AG20443 (cell line): Measurements from ENCODE around the gene SLCO4A1.

Source experiments
- DNase-seq: peaks from one replicate; pipeline ENCODE4 v3.0.0; 2012; ENCODE audit warnings: low spot score, mixed read lengths

Gene SLCO4A1

GRCh38 chr20:62637521-62638054, 4.7 kb upstream of the SLCO4A1 start:
- DNase-seq: no peak

- no peak for DNase-seq
Measured at GRCh38 chr20:62638055-62638570, 4.2 kb upstream of the SLCO4A1 start.

DNA sequence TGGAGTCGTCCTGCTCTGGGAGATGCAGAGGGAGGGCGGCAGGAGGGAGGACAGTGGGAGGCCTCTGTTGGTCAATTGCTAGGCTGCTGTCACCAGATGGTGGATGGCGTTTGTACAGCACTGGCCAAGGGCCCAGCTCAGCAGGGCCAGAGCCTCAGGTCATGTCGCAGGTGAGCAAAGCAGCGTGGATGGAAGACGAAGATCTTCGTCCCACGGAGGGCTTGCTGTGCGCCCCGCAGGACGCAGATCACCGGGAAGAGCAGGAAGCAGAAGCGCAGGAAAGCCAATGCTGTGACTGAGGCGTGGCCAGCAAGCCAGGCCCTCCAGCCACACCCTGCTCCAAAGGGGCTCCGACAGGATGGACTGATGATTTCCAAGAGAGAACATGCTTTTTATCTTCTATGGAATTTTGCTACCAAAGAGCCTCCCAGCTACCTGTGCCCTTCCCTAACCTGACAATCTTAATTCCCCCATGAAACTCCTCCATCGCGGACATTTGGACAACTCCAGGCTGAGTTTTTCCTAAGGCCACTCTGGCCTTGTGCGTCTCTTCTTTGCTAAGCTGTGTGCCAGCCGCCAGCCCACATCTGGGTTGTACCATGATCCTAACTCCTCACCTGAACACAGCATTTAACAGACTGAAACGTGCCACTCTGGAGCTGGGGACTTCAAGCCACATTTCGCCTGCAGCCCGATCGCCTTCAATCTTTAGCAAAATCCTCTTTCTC, 3.5 kb upstream of the SLCO4A1 start:
- no peak for DNase-seq

DNA sequence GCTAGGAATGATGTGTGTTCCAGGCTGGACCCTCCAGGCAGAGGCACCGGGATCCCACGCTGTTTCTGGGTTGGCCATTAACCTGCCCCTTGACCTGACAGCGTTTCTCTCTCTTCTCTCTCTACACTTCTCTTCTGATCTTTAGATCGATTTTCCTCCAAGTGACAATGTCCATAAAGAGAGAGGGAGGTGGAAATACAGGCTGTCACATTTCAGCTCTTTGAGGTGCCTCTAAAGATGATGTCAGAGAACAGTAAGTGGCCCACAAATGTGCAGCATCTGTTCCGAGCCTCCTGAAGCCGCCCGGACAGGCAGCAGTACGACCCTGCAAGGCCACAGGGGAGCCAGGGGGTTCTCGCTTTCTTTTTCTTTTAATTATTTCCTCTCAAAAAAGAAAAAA, 2.5 kb upstream of the SLCO4A1 start:
- DNase-seq: no peak

DNA sequence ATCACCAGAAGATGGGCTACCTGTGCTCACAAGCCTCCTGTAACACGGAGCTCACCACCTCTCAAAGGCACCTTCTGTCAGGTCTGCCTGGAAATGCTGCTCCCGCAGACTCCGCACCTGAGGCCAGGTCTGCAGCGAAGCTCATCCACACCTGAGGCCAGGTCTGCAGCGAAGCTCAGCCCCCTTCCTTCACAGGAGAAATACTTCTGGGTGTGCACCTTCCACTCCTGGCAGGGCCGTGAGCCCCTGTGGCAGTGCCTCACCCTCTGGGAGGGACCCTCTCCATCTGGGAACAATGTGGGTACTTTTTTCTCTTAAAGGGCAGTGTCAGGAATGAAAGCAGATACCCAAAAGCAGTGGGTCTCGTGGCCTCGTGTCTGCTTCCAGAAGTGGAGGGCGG, 1.4 kb upstream of the SLCO4A1 start:
- no peak for DNase-seq

DNA sequence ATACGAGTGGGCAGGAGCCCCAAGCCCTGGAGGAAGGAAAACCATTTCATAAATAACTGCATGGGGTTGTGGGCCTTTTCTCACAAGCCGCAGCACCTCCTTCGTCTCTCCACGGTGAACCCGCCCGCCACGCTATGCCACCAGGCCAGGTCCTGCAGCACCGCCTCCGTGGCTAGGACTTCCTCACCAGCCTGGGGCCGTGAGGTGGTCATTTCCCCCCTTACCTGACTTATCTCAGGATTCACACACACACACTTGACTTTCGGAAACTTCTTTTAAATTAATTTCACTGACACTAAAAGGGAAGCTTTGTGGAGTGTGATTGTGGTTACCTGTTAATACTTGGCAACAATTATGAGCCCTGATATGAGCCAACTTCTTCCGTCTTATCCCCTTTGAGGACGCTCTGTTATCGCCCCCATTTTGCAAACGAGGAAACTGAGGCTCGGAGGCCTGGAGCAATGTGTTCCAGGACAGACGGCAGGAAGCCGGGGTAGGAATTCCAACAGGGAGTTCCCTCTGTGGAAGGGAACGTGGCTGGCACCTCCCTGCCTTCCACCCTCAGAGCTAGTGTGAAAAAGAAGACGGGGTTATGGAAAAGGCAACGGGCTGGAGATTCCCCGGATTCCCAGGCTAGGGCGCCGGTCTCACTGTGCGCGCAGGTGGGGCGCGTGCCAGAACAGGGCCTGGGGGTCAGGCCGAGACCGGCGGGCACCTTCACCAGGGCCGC, 817 bp upstream of the SLCO4A1 start:
- no peak for DNase-seq

- DNase-seq: peak; percentile 38
Measured at GRCh38 chr20:62642666-62643520, 590 bp downstream of the SLCO4A1 start.

DNA sequence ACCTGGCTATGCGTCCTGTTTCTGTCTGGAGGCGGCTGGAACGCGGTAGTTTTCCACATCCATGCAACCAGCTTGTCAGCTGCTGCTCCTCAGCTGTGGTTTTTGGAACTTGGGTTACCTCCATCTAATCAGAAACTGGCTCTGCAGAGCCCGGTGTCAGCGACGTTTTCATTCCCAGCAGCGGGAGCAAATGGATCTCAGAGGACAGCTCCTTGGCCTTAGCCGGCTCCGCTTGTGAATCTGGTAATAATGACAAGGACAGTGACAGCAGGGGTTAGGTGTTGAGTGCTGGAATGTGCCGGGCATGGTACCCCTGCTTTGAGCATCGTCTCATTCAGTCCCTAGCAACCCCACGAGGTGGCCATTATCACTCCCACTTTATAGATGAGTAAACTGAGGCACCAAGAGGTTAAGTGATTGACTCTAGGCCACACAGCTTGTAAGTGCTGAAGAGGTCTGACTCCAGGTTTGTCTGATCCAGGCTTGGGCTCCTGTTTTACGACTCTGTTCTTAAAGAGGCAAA, 1.3 kb downstream of the SLCO4A1 start:
- DNase-seq: no peak

DNA sequence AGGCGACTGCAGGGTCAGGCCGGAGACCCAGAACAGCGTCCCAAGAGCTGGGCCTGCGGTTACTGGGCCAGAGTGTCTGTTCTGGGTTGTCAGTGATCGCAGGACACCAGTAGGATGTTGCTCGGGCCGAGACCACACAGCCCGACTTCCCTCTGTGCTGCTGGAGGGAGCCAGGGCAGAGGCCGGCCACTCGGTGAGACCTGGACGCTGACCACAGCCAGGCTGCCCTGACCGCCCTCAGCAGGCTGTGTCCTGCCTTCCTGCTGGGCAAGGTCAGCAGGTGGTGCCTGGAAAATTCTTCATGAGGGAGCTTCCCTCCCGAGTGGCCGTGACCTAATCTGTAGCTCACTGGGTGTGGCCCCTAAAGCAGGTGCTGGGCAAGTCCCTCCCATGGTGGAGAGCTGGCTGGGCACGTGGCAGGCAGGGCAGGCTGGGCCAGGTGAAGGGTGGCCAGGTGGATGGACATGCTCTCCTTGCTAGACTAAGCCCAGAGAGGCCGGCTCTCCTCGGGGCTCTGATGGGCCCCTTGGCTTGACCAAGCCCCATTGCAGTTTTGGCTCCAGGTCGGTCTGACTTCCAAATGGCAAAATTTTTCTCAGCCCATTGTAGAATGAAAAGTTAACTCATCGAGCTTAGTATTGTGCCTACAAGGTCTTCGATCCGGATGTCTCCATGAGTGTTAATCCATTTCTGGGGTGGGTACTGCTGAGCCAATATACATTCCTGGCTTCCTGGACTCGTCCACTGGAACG, 1.9 kb downstream of the SLCO4A1 start:
- DNase-seq: no peak

DNA sequence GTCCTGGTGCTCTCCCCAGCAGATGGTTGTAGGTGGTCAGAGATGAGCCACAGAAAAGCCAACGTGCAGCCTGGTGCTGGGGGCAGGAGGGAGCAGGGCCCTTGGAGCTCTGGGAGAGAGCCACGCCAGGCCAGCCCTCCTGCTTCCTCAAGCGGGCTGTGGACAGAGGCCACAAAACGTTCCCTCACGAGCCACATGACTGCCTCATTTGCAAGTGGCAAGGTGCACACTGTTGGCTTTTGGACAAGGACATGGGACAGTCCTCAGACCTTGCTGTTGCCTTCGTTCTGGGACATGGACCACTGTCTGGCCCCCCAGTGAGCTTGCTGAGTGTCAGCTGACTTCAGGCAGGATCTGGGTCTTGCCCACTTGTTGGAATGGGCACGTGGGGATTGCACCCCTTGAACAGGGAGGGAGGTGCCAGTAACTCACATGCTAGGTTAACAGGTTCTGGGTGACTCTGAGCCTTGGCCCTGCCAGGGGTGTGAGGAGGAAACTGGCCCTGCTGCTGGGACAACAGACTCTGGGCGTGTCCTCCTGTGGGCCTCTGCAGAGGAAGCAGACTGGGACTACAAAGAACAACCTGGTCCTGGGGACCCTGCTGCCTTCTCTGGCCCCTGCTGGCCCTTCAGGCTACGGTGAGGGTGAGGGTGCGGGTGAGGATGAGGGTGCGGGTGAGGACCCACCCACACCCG, 2.6 kb downstream of the SLCO4A1 start:
- no peak for DNase-seq

DNA sequence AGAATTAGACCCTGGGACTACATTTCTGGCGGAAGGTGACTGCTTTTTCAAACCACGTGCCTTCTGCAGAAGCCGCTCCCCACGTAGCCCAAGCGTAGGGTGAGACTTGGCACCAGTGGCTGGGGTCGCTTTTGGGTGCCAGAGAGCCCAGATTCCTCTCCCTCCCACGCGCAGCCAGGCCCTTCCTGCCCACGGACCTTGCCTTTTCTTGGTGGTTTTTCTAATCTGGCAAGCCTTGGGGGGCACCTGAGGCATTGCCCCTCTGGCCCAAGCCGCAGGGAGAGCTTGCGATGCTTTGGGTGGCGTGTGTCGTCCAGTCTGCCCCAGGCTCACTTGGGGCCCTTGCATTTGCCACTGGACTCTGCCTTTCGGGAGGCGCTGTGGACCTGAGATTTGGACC, 3.3 kb downstream of the SLCO4A1 start:
- DNase-seq: no peak

GRCh38 chr20:62646851-62647520, 4.7 kb downstream of the SLCO4A1 start:
- no peak for DNase-seq

DNA sequence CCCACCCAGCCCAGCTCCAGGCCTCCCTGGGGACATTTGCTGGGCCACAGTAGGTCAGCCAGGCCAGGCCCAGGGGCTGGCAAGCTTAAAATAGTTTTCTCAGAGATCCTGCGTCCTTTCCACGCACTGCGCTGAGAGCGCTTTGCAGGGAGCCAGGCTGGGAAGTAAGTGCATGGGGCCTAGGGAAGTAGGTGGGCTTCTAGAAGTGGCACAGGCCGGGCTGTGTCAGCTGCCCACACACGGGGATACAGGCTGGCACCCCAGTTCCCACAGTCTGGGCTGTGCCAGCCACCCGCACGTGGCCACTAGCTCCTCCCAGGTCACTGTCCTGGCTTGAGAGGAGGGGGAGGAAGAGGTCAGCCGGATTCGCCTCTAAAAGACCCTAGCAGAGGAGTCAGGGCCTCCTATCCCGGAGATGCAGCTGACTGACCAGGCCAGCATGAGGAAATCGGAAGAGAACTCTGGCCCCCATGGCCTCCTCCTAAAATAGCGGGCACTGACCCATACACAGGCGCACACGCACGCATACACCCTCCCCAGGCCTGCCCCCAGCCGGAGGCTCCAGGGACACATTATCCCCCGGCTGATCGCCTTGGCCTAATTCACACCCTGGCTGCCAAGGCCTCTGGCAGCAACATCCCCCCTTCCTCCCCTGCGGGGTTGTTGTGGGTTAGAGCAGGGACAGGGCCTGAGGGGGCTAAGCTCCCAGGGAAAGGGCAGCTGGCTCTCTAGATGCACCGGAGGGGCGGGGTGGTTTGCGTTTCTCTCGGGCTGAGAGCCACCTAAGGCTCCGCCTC, 5.4 kb downstream of the SLCO4A1 start:
- no peak for DNase-seq

DNA sequence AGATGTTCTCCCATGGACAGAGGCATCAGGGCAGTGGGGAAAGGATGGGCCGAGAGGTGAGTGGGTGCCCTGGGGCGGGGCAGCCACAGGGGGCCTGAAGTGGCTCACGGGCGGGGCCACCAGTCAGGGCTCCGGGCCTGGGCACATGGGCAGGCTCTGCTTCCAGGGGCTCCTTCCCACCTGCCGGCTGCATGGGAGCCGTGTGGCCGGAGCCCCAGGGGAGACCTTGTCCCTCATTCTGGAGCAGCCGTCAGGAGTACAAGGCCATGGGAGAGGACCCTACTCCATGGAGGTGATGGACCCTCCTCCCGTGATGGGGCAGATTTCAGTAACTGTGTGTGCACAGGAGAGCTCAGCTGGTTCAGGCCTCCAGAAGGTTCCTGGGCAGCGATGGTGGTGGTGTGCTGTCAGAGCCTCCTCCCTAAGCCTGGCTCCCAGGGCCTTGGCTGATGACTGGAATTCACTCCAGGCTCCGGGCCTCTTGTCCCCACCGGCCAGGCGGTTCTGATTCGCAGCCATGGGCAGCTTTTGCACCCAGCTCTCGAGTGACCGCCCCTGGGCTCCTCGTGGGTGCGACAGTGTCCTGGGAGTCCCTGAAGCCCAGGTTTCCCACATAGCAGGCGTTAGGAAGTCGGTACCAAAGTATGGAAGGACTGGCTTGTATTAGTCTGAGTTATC, 6.2 kb downstream of the SLCO4A1 start:
- DNase-seq: no peak

DNA sequence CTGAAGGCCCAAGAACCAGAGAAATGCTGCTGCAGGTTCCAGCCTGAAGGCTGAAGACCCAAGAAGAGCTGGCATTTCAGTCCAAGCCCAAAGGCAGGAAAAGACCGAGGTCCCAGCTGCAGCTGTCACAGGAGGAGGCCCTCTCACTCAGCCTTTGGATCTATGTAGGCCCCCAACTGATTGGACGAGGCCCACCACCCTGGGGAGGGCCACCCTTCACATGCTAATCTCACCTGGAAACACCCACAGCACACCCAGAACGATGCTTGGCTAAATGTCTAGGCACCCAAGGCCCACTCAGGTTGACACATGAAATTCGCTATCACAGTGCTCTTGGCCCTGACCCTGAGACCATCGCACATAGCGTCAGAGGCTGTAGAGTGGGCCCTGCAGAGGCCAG, 6.8 kb downstream of the SLCO4A1 start:
- DNase-seq: no peak

GRCh38 chr20:62650551-62651284, 8.4 kb downstream of the SLCO4A1 start:
- DNase-seq: no peak

GRCh38 chr20:62651285-62652021, 9.2 kb downstream of the SLCO4A1 start:
- DNase-seq: no peak
